Psoas muscle (tissue), 8 donors: Measurements from ENCODE around the gene FOXO1. TPM values are rescaled to one million over a fixed set of nuclear protein-coding genes. Genes with fewer than 3 reads are reported as not detected.

Source experiments
- ATAC-seq, 4 donors: fragments of 200-7000 bp; cut with Tn5 transposase; one replicate each; pipeline ENCODE4 v1.9.1; 2020; ENCODE audit warnings: moderate library complexity in 3 of 4, mild to moderate bottlenecking in 2 of 4
- DNase-seq, 2 donors: peaks; one replicate each; pipeline ENCODE4 v3.0.0-alpha.2; 2020
- H3K27ac ChIP-seq: fragments of 200-600 bp; one replicate; pipeline ENCODE4 v1.8.0; 2022
- H3K27me3 ChIP-seq, 3 donors: fragments of 200-600 bp in 1 of 3; one replicate each; pipeline versions ENCODE4 v1.6.1 to v1.8.0; 2013 to 2022; ENCODE audit warnings: low read length in 2 of 3, mild to moderate bottlenecking in 2 of 3, moderate library complexity in 1 of 3; ENCODE audit not compliant: insufficient read depth in 3 of 3
- H3K36me3 ChIP-seq, 2 donors: fragments of 200-600 bp in 1 of 2; one replicate each; pipeline versions ENCODE4 v1.6.1 to v1.8.0; 2013 to 2022; ENCODE audit warnings: low read depth in 1 of 2, mild to moderate bottlenecking in 1 of 2, moderate library complexity in 1 of 2; ENCODE audit not compliant: insufficient read depth in 1 of 2
- H3K4me1 ChIP-seq: fragments of 200-600 bp; one replicate; pipeline ENCODE4 v1.8.0; 2022
- H3K4me3 ChIP-seq: fragments of 200-600 bp; one replicate; pipeline ENCODE4 v1.8.0; 2022; ENCODE audit warnings: mild to moderate bottlenecking
- H3K9me3 ChIP-seq: fragments of 200-600 bp; one replicate; pipeline ENCODE4 v1.8.0; 2022
- CTCF ChIP-seq: fragments of 200-600 bp; IDR thresholded peaks from one replicate; pipeline ENCODE4 v1.8.0; 2022; ENCODE audit warnings: antibody characterized with exemption
- WGBS, 3 donors: extraction: QIAGEN DNeasy Blood & Tissue Kit; methylation state at CpG; one replicate each; pipeline versions ENCODE4 v1.1.6 to v1.1.7; 2013; 5-methylcytosine and 5-hydroxymethylcytosine counted together
- intact Hi-C, 2 donors: fragments of 100-400 bp; cut with DNase I; formaldehyde crosslinking; loops; one replicate each; pipeline versions ENCODE4 v1.11.0 to v1.14.2; 2022
- polyA plus RNA-seq, 3 donors: library from polyadenylated mRNA; stranded (reverse); fragments of 200-250 nt; gene quantifications; one replicate each; pipeline ENCODE4 v1.2.3, GENCODE V29; 2013
- total RNA-seq, 4 donors: library from RNA; stranded (reverse); fragmentation: NEBNext Ultra II Directional in 2 of 4; extraction: Animal tissue kit (Norgen Biotek cat#: 25700) in 2 of 4; gene quantifications; one replicate each; pipeline versions ENCODE4 v1.2.1 to v1.2.4, GENCODE V29; 2021 to 2023
- donor health status: healthy with polysubstance abuse.
- donor health status: DM: no; HTN: no; CAD: no; lungs with moderate emphysema.
- donor health status: Bipolar disorder and iron deficiency.
- donor health status: healthy.
- donor health status: DM: yes; HTN: yes; CAD: no.
- donor health status: DM: no; HTN: no; CAD: no.
- donor health status: DM: no; HTN: no; CAD: no.
- donor health status: DM: yes; HTN: yes; CAD: no.

Gene FOXO1
- total and polyA plus RNA-seq, 7 donors, result 23.8 to 160 (median 68.3) TPM

DNA sequence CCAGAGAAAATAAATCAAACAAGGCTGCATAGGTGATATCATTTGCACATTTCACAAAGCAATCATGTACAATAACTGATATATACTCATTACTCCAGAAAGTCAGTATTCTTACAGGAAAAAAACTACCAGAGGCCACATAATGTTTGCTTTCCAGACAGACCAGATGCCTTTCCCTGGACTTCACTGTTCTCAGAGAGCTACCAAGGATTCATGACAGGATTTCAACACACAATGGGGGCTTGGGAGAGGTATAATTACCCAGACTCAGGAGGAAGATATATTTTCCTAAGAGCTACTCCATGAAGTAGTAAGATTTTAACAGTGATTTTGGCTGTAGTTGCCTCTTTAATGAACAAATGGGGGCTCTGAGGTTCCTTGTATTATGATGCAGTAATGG lies 110.0 kb downstream of the FOXO1 start:
- H3K36me3 ChIP-seq, result peaks cover 9 to 29% of the 10 kb centered on the region in 2 donors
- no peak overlapping the region for H3K4me3 ChIP-seq
- intact Hi-C loops, result no loop called here
- no peaks in the 10 kb centered on the region for H3K9me3 ChIP-seq
- H3K27me3 ChIP-seq, result no peaks in the 10 kb centered on the region
- peaks cover 34% of the 10 kb centered on the region for H3K4me1 ChIP-seq
- ATAC-seq, result no peak
- DNase-seq, result no peak
- TF ChIP-seq CTCF, result no peak
- no peak overlapping the region for H3K27ac ChIP-seq

DNA sequence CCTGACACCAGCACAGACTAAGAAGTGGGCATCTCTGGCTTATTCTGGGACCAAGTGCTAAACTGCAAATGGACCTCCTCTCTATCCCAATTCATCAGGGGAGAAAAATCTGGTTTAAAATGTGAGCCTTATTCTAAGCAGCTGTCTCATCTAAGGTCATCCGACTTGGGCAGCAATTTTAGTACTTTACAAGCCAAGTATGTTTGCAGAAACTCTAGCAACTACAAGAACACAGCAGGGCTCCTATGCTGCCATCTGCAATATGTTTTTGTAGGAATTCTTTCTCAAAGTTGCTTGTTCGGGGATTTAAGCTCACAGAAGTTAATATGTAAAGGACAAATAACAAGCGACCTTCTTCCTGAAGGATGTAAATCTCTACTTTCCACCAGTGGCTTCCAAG lies 113.1 kb downstream of the FOXO1 start:
- Histone ChIP-seq H3K27me3 (no peaks in the 10 kb centered on the region), H3K4me3 (no peak overlapping the region), H3K4me1 (peaks cover 14% of the 10 kb centered on the region), H3K27ac (no peak overlapping the region), H3K9me3 (no peaks in the 10 kb centered on the region), H3K36me3 (peaks cover 0 to 7% of the 10 kb centered on the region in 2 donors)
- peak in 2 of 4 donors; percentile 0 to 2 for ATAC-seq
- TF ChIP-seq CTCF, result no peak
- intact Hi-C loops, result no loop called here
- no peak for DNase-seq
- WGBS, 3 donors, result 60 to 75% (median 66%) methylated on average over 3 of the region's 3 CpGs

DNA sequence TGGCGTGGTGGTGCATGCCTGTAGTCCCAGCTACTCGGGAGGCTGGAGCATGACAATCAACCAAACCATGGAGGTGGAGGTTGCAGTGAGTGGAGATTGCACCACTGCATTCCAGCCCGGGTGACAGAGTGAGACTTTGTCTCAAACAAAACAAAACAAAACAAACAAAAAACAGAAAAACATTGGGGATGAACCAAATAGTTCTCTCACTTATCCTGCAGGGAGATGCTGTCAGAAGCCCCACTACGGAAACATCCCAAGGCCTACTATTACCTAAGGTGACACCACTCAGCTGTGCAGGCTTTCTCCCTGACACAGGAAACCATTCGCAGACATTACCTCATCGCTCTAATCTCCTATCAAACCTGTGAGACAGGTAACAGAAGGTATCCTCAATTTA lies 113.5 kb downstream of the FOXO1 start:
- DNase-seq, result no peak
- H3K27ac ChIP-seq, result no peak overlapping the region
- peaks cover 0 to 2% of the 10 kb centered on the region in 2 donors for H3K36me3 ChIP-seq
- no peaks in the 10 kb centered on the region for H3K27me3 ChIP-seq
- peak in 2 of 4 donors; percentile 10 to 12 for ATAC-seq
- intact Hi-C loops, result no loop called here
- peaks cover 11% of the 10 kb centered on the region for H3K4me1 ChIP-seq
- no peak for TF ChIP-seq CTCF
- H3K4me3 ChIP-seq, result no peak overlapping the region
- WGBS, 3 donors, result 86 to 88% (median 87%) methylated on average over 6 of the region's 6 CpGs
- no peaks in the 10 kb centered on the region for H3K9me3 ChIP-seq

DNA sequence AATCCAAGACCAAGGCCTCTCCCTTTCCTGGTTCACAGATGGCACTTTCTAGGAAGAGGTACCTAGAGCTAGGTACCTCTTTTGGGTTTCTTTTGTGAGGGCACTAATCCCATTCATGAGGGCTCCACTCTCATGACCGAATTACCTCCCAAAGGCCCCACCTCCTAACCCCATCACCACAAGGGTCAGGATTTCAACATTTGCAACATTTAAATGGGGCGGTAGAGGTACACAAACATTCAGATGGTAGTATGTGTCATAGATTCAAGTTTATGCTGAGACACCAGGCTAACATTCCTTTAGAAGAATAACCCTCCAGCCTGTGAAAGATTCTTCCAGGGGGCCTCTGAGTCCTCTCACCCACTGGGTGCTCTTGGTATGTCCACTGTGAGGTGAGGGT lies 116.3 kb downstream of the FOXO1 start:
- TF ChIP-seq CTCF, result no peak
- intact Hi-C loops, result no loop called here
- peaks cover 4% of the 10 kb centered on the region for H3K4me1 ChIP-seq
- H3K27me3 ChIP-seq, result no peaks in the 10 kb centered on the region
- H3K4me3 ChIP-seq, result no peak overlapping the region
- no peak overlapping the region for H3K27ac ChIP-seq
- DNase-seq, result no peak
- H3K9me3 ChIP-seq, result no peaks in the 10 kb centered on the region
- ATAC-seq, result peak; percentile 4 to 30 (median 12)
- WGBS, 3 donors, result 87 to 98% (median 93%) methylated on average over 2 of the region's 2 CpGs
- no peaks in the 10 kb centered on the region for H3K36me3 ChIP-seq

DNA sequence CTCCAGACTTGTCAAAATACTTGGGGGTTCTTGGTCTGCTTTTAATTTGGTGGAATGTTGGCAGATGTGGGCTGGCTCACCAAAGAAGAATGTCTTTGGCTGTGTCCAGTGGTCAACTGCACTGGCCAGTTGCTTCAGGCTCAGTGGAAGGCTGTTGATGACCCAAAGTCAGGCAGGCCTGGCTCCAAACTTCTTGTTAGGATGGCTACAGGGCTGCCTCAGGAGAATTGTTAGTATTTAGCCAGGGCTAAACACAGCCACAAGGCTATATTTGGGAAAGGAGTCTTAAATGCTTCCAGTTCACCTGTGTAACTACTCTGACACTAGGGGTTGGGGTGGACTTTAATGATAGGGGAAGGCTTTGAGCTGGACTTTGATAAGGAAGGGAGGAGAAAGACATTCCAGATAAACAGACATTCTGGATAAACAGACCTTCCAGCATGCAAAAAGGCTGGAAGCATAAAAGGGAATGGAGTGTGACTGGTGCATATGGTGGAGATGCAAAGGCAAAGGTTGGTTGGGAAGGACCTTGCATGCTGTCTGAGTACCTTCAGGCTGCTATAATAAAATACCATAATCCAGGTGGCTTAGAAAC lies 116.8 kb downstream of the FOXO1 start:
- TF ChIP-seq CTCF, result no peak
- Histone ChIP-seq H3K27me3 (no peaks in the 10 kb centered on the region), H3K27ac (no peak overlapping the region), H3K4me1 (peaks cover 4% of the 10 kb centered on the region), H3K9me3 (no peaks in the 10 kb centered on the region), H3K36me3 (no peaks in the 10 kb centered on the region), H3K4me3 (no peak overlapping the region)
- DNase-seq, result peak; percentile 70 to 77
- intact Hi-C loops, result no loop called here
- ATAC-seq, result peak; percentile 33 to 60 (median 43)
